ENCODE measurements around the gene SERPINA5. TPM values are rescaled to one million over a fixed set of nuclear protein-coding genes. Genes with fewer than 3 reads are reported as not detected.
A peak's percentile ranks its signal among the peaks of the same experiment; 100 is the strongest.

Gene SERPINA5
- total and polyA plus RNA-seq, 2 of the 13 experiments (the other 11 are each of a cell fraction or from before 2014, with no cell fraction given) = 449 to 498 TPM

- TF ChIP-seq ZSCAN29 (CRISPR knock-in tag; conservative IDR thresholded peaks at IDR 0.05) = no peak
- peak; percentile 56 for TF ChIP-seq MXD1 (CRISPR knock-in tag; IDR thresholded peaks at IDR 0.05)
- TF ChIP-seq RARG (CRISPR knock-in tag; IDR thresholded peaks at IDR 0.05; ENCODE audit: low read depth) = no peak
- no peak for TF ChIP-seq ZNF570 (CRISPR knock-in tag; IDR thresholded peaks at IDR 0.05; ENCODE audit: borderline replicate concordance)
- TF ChIP-seq ZNF607 (CRISPR knock-in tag; IDR thresholded peaks at IDR 0.05; ENCODE audit: borderline replicate concordance) = peak; percentile 16; the same call in 1 of the 2 replicates
- no peak for TF ChIP-seq CHCHD3 (CRISPR knock-in tag; IDR thresholded peaks at IDR 0.05)
- no peak; the same call in 1 of the 2 replicates for TF ChIP-seq ZBTB2 (CRISPR knock-in tag; IDR thresholded peaks at IDR 0.05; ENCODE audit: low read depth)
- TF ChIP-seq ZNF260 (CRISPR knock-in tag; IDR thresholded peaks at IDR 0.05; ENCODE audit: borderline replicate concordance, low read depth) = no peak
- no peak for TF ChIP-seq ZFP82 (CRISPR knock-in tag; IDR thresholded peaks at IDR 0.05; ENCODE audit: borderline replicate concordance)
- TF ChIP-seq CEBPZ (IDR thresholded peaks at IDR 0.05; ENCODE audit: low read length) = no peak
- peak; percentile 74 for TF ChIP-seq ZNF547 (CRISPR knock-in tag; IDR thresholded peaks at IDR 0.05)
- peak; percentile 4; the same call in 1 of the 2 replicates for TF ChIP-seq PAXIP1 (CRISPR knock-in tag; conservative IDR thresholded peaks at IDR 0.05)
- no peak for TF ChIP-seq GPN1 (CRISPR knock-in tag; IDR thresholded peaks at IDR 0.05; ENCODE audit: borderline replicate concordance)
- TF ChIP-seq JDP2 (CRISPR knock-in tag; IDR thresholded peaks at IDR 0.05; ENCODE audit: borderline replicate concordance) = no peak
- TF ChIP-seq XBP1 (CRISPR knock-in tag; IDR thresholded peaks at IDR 0.05) = no peak
- no peak for TF ChIP-seq ZNF432 (CRISPR knock-in tag; IDR thresholded peaks at IDR 0.05; ENCODE audit: borderline replicate concordance)
- TF ChIP-seq POLR2G (IDR thresholded peaks at IDR 0.05; ENCODE audit: low read depth, low read length) = peak; percentile 86
- TF ChIP-seq ZC3H4 (CRISPR knock-in tag; IDR thresholded peaks at IDR 0.05; ENCODE audit: borderline replicate concordance) = no peak
Measured at GRCh38 chr14:94581127-94581999, at the start of gene SERPINA5 (continued).
